Measurements from ENCODE around the gene SYNE3.

SYNE3 gene

DNA sequence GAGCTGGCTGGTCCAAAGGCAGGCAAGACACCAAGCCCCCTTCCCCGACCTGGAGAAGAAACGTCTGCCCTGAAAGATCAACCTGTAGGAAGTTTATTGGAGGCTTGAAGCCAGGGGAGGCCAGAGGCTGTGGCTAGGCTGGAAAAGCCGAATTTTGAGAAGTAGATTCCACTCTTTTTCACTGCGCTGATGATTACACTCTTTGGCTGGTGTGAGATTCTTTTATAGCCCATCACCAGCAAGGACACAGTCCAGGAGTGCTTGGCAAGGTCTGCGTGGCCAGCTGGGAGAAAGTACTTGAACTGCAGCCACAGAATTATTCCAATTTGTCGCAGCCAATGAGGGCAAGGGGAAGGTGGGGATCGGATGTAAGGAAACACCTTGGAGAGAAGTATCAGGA is 45.0 kb downstream of the SYNE3 start:
- DNase-seq = no peak

DNA sequence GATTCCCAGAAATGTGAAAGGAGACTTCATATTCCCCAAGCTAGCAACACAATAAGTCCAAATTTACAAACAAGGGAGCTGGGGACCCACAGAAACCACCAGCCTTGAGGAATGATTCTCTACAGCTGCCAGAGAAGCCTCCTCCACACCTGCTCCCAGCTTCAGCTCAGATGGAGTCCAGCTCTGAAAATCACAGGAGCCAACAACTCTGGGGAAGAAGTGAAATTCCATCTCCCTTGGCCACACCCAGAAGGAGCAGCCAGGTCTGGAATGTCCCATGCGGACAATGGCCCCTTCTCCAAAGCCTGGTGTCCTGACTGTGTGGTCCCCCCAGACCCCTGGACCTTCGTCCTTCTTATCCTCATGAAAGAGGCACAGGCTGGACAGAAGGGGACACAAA is 45.4 kb downstream of the SYNE3 start:
- no peak for DNase-seq

DNA sequence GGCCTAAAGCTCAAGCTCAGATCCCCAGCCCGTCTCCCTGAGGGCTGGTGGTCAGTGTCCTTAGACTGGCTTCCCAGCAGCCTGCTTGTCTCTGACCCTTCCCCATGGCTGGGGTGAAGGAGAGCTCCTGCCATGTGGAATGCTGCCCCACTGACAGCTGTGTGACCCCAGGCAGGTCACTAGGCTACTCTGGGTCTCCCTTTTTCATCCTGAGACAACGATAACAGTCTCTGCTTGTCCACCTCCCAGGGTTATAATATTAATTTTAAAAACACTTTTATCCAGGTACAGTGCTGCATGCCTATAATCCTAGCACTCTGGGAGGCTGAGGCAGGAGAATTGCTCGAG is 47.3 kb downstream of the SYNE3 start:
- DNase-seq = no peak

DNA sequence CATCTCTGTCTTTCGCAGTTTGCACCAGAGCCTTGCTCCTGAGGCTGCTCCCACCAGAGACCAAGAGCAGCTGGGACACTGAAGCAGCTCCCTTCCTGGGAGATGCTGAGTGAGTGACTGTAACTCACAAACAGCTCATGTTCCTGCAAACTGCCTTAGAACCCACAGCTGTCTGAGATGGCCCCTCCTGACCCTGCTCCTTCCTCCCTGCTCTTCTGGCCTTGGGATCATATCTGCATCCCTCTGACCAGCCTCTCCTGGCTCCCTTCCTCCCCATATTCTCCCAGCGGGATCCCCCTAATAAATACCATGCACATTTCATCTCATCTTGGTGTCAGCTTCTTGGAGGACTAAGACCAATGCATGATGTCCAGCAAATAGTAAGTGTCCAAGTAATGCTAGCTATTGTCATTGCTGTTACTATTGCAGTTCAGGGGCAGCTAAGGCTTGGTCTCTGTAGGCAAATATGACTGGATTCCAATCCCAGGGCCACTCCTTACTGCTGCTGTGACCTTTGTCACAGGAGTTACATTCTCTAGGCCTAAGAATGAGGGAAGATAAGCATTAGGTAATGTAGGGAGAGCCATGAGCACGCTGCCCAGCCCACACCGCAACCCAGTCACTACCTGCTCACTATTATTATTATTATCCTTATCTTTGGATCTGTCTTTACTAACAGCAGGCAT is 47.9 kb downstream of the SYNE3 start:
- no peak for DNase-seq

DNA sequence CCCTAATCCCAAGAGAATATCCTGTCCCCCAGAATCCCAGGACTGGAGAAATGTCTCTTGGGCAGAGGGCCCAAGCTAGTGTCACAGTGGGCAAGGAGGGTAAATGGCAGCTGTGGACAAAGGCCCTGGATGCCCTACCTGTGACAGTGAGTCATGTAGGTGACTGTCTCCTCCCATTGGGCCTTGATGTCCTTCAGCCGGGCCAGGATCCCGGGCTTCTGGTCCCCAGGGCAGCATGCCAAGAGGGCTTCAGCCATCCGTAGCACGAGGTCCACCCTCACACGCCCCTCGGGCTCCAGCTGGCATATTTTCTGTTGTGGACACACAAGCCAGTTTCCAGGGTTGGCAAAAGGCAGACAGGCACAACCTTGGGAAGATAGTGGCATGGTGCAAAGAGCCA is 48.8 kb downstream of the SYNE3 start:
- no peak for DNase-seq

DNA sequence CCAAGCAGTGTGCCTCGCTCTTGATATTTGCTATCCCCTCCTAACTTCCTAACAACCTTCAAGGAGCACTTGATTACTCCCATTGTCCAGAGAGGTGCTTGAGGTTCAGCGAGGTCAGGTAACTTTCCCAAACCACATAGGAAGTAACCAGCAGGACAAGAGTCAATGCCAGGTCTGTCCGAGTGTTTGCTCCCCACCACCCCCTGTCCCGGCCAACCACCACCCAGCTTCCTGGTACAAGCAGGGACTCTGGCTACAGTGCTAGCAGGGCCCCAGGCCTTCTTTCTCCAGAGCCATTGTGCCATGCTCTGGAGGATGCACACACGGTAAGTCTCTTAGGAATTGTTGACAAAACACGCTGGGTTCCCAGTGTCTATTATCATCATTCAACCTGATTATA is 49.2 kb downstream of the SYNE3 start:
- DNase-seq = no peak

Data from activated T-cell treated with anti-CD3 and anti-CD28 coated beads, Interleukin-2, amount 50 U/mL, for 48 hours (primary cell).